LNCaP clone FGC (cell line): Measurements from ENCODE around the gene MASP2.
"Not testable (repeated sequence)": the region's sequence is repeated elsewhere in the genome, so short reads cannot be mapped to it uniquely, and the experiment has no call there.

Source experiments
- DNase-seq: peaks from one replicate; pipeline ENCODE4 v3.0.0-alpha.2; 2011; ENCODE audit warnings: low read depth
- H3K4me3 ChIP-seq: 2 replicates; pipeline ENCODE4 v1.5.1; 2011; ENCODE audit warnings: mild to moderate bottlenecking, low read depth, low read length, control low read depth
- TF ChIP-seq, protein P1 (sequence below): IDR thresholded peaks from 2 replicates; pipeline ENCODE4 v1.5.1; 2012; ENCODE audit warnings: mild to moderate bottlenecking; ENCODE audit not compliant: control insufficient read depth, insufficient read depth; ENCODE audit errors: extremely low read depth

The MASP2 gene

DNA sequence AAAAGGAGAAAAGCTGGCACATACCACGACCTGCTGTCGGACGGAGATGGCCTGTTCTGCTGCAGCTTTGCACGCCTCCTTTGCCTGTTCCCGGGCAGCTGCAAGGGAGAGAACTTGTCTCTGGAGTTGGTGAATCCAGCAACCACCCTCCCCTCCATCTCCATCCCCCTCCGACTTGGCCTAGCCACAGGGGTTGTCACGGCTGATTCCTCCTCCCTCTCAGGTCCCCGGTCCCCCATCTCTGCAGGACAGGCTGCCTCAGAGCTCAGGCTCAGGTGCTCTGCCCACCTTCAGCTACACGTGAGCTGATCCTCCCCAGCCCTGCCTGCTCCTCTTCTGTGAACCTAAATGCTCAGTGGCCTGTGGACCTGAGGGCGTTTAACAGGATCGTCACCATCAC, 23.8 kb upstream of the MASP2 start:
- DNase-seq: no peak
- TF ChIP-seq, protein P1, sequence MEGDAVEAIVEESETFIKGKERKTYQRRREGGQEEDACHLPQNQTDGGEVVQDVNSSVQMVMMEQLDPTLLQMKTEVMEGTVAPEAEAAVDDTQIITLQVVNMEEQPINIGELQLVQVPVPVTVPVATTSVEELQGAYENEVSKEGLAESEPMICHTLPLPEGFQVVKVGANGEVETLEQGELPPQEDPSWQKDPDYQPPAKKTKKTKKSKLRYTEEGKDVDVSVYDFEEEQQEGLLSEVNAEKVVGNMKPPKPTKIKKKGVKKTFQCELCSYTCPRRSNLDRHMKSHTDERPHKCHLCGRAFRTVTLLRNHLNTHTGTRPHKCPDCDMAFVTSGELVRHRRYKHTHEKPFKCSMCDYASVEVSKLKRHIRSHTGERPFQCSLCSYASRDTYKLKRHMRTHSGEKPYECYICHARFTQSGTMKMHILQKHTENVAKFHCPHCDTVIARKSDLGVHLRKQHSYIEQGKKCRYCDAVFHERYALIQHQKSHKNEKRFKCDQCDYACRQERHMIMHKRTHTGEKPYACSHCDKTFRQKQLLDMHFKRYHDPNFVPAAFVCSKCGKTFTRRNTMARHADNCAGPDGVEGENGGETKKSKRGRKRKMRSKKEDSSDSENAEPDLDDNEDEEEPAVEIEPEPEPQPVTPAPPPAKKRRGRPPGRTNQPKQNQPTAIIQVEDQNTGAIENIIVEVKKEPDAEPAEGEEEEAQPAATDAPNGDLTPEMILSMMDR: no peak

DNA sequence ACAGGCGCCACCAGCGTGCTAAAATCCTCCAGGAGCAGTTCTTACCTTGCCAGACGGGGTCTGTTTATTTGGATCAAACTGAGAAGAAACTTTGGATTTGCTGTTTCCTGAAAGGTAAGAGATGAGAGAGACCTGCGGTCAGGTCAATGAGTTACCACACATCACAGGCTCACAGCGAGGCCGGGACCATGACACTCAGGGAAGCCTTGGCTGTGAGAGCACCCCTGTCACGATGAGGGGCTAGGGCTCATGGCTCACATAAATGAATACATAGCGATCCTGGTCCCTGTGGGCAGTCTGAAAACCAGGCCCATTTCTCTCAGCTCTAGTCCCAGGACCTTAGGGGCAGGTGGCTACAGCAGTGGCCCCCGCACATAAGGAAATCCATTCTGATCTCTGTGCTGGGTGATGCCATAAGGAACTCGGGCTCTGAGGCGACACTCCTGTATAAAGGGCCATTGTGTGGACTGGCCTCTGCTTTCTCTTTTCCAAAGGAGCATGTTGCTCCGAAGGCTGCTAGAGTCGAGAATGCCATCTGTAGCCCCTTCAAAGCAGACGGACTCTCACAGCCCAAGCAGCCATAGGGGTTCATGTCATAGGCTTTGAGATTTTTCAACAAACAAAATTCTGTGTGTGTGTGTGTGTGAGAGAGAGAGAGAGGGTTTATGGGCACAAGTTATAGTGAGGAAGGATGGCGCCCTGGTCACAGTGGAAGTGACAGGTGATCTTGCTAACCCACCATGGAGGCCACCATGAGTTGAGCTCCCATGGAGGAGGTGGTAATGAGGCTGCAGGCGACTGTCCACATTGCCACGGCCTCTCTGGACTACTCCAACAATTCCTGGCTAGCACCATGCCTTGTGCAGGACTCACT, 21.8 kb upstream of the MASP2 start:
- TF ChIP-seq, protein P1: no peak
- no peak for DNase-seq
- no peak overlapping the region for H3K4me3 ChIP-seq

More for the DNA sequence above, 23.8 kb upstream of the MASP2 start:
- H3K4me3 ChIP-seq: no peak overlapping the region

DNA sequence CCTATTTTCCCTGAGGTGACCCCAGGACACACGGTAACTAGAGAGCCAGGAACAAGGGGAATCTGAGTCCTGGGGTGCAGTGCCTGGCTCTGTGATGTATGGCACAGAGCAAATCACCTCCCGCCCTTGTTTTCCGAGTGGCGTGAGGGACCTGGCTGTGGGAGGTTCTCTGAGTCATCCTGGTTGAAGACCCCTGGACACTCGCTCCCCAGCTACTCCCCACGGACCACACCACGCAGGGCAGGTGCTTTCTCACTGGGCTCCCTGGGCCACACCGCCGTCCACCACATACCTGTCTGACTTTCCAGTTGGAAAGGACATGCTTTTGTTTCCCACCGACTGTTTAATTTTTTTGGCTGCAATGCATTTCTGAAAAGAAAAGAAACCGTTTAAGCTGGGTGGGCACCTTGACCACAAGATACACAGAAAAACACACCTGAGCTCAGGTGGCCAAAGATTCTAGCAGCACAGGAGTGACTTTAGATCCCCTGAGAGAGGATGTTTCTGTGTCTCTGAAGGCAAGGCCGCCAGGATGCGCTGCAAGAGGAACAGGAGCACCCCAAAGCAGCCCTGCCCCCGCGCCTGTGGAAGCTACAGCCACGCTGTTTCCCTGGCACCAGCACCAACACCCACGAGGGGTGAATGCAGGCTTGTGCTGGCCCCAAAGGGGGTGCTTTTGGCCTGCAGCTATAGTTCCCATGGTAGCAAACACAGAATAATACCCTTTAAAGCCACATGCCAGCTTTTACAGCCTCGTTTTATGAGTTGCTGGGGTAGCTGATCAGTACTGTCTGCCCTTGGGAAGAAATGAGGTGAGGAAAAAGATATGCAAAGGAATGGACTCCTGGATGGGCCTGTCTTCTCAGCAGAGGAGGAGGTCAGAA, 20.9 kb upstream of the MASP2 start:
- TF ChIP-seq, protein P1: no peak
- no peak for DNase-seq
- no peak overlapping the region for H3K4me3 ChIP-seq

DNA sequence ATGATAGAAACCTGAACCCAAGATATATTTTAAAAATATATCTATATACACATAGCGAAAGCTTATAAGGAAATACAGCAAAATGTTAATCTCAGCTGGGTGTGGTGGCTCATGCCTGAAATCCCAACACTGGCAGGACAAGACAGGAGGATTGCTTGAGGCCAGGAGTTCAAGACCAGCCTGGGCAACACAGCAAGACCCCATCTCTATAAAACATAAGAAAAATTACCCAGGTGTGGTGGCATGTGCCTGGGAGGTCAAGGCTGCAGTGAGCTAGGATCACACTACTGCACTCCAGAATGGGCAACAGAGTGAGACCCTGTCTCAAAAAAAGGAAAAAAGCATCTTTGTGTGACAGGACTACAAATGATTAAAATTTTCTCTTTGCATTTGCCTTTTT, 18.8 kb upstream of the MASP2 start:
- DNase-seq: no peak
- TF ChIP-seq, protein P1: no peak
- H3K4me3 ChIP-seq: no peak overlapping the region

DNA sequence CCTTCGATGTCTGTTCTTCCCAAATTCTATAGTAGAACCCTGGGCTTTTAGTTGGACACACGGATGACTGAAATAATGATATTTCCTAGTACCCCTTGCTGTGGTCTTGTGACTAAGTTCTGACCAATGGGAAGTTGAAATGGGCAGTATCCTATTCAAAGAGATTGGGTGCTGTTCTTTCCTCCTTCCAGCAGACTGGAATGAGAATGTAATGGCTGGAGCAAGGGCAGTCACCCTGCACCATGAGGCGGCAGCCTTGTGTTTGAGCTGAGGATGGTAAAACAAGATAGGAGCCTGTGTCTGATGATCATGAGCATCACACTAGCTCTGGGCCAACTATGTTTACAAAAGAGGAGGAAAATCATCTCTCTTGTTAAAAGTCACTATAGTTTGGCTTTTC, 17.9 kb upstream of the MASP2 start:
- DNase-seq: no peak
- TF ChIP-seq, protein P1: no peak
- H3K4me3 ChIP-seq: no peak overlapping the region

DNA sequence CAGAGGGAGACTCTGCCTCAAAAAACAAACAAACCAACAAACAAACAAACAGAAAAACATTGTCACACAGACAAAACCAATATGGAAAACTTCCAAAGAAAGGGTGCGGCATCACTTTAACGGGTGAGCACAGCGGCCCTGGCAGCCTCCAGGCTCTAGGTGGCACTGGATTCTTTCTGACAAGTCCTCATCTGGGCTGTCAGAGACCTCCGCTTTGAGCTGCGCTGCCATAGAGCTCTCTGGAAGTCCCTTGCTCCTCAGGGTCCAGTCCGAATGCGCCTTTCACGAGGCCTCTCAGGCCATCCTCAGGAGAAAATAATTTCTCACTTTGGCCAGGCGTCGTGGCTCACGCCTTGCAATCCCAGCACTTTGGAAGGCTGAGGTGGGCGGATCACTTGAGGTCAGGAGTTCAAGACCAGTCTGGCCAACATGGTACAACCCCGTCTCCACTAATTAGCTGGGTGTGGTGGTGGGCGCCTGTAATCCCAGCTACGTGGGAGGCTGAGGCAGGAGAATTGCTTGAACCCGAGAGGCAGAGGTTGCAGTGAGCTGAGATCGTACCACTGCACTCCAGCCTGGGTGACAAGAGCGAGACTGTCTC, 17.0 kb upstream of the MASP2 start:
- H3K4me3 ChIP-seq, DNase-seq: not testable (repeated sequence)

DNA sequence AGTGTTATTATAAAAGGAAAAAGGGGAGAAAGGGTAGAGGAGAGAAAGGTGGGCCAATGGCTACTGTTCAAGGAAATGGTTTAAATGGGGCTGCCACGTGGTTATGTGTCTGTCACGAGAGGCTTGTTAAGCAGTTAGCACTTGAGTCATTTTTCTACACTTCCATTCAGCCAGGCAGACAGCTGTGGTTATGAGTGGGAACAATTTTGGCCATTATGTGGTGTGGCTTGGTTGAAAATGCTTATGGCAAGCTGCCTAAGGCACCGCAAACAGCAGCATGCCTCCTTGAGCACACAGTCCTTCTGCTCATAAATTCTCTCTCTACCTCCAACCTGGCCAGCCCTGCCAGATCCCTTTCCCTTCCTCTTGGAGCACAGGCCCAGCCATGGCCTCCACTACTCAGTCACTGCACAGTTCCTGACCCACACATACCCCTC, 15.9 kb upstream of the MASP2 start:
- TF ChIP-seq, protein P1: no peak
- no peak overlapping the region for H3K4me3 ChIP-seq
- DNase-seq: no peak
